GM12878 (cell line): ENCODE data around the gene TMEM132D. TPM values are rescaled to one million over a fixed set of nuclear protein-coding genes. Genes with fewer than 3 reads are reported as not detected.

Experiments used
- ATAC-seq: fragments of 200-7000 bp; cut with Tn5 transposase; 3 replicates; pipeline ENCODE4 v1.9.1; 2020; ENCODE audit warnings: mild to moderate bottlenecking, moderate library complexity
- BruUV-seq: library from RNA; stranded (reverse); fragments of 400-500 nt; replicated peaks from 2 replicates; lab custom pipeline; 2021; lab: Mats Ljungman, UMichigan
- CTCF ChIA-PET: fragments of 300-600 bp; sonication (Branson Sonifier 250); formaldehyde crosslinking; extraction: SDS; loops from one replicate; lab custom pipeline; 2021; ENCODE audit warnings: inconsistent platforms; lab: Yijun Ruan, JAX
- POLR2A ChIA-PET: fragments of 350-600 bp; formaldehyde crosslinking; extraction: SDS; loops from one replicate; lab custom pipeline; 2021; ENCODE audit warnings: inconsistent platforms; lab: Charles Lee
- RAD21 ChIA-PET: fragments of 300-600 bp; sonication (Branson Sonifier 250); formaldehyde crosslinking; loops from one replicate; lab custom pipeline; 2023; ENCODE audit warnings: antibody characterized with exemption; ENCODE audit not compliant: unreplicated experiment; lab: Charles Lee
- SMC1A ChIA-PET: fragments of 300-600 bp; sonication (Branson Sonifier 250); formaldehyde crosslinking; loops from one replicate; lab custom pipeline; 2023; ENCODE audit not compliant: unreplicated experiment, uncharacterized antibody; lab: Charles Lee
- DNase-seq: peaks from one replicate; pipeline ENCODE4 v3.0.0-alpha.2; 2011; ENCODE audit warnings: low read depth, low spot score
- FAIRE-seq: peaks from 3 replicates; lab custom pipeline; 2011; peaks lifted over from hg19 to GRCh38; lab: Jason Lieb, UNC
- H2AFZ ChIP-seq: 2 replicates; pipeline ENCODE4 v1.6.0; 2011; ENCODE audit warnings: low read depth, low read length, control low read depth; ENCODE audit not compliant: control insufficient read depth
- H3K27ac ChIP-seq: 2 replicates; pipeline ENCODE4 v1.5.1; 2011; ENCODE audit warnings: control low read depth; ENCODE audit not compliant: control insufficient read depth, insufficient read depth
- H3K27me3 ChIP-seq, 2 experiments: replicated peaks in 1 of 2; 2 replicates each; pipeline versions ENCODE4 v1.6.0 to v1.6.1; 2011; ENCODE audit warnings: low read length in 1 of 2; ENCODE audit not compliant: control insufficient read depth in 2 of 2, insufficient read depth in 2 of 2
- H3K36me3 ChIP-seq, 2 experiments: 2 replicates each; pipeline ENCODE4 v1.5.1; 2011; ENCODE audit warnings: low read length in 1 of 2; ENCODE audit not compliant: control insufficient read depth in 2 of 2, insufficient read depth in 2 of 2
- H3K4me1 ChIP-seq: 2 replicates; pipeline ENCODE4 v1.6.1; 2011; ENCODE audit warnings: mild to moderate bottlenecking, low read length, moderate library complexity, mixed read lengths; ENCODE audit not compliant: control insufficient read depth, insufficient read depth
- H3K4me2 ChIP-seq: 2 replicates; pipeline ENCODE4 v1.6.0; 2011; ENCODE audit warnings: control low read depth; ENCODE audit not compliant: control insufficient read depth, insufficient read depth
- H3K4me3 ChIP-seq: fragments of 200-600 bp; sonication (generic); 2 replicates; pipeline ENCODE4 v1.5.1; 2016
- H3K79me2 ChIP-seq: 2 replicates; pipeline ENCODE4 v1.6.0; 2011; ENCODE audit warnings: low read length; ENCODE audit not compliant: control insufficient read depth, insufficient read depth
- H3K9ac ChIP-seq: 2 replicates; pipeline ENCODE4 v1.8.0; 2011; ENCODE audit warnings: low read length, control low read depth, mixed read lengths; ENCODE audit not compliant: control insufficient read depth, insufficient read depth
- H3K9me3 ChIP-seq: replicated peaks from 3 replicates; pipeline ENCODE4 v1.5.1; 2011; ENCODE audit warnings: mild to moderate bottlenecking, low read length; ENCODE audit not compliant: control insufficient read depth, insufficient read depth
- H4K20me1 ChIP-seq: 2 replicates; pipeline ENCODE4 v1.6.0; 2011; ENCODE audit not compliant: control insufficient read depth, insufficient read depth
- BCL3 ChIP-seq: IDR thresholded peaks from 2 replicates; pipeline ENCODE4 v1.6.1; 2011; ENCODE audit warnings: borderline replicate concordance, low read depth, mild to moderate bottlenecking, moderate library complexity, low read length; ENCODE audit not compliant: insufficient read depth, poor library complexity, severe bottlenecking
- ETV6 ChIP-seq, 2 experiments: fragments of 450-650 bp in 1 of 2; IDR thresholded peaks in 1 of 2; conservative IDR thresholded peaks in 1 of 2; 2 replicates each; pipeline ENCODE4 v1.6.1; 2014; ENCODE audit warnings: antibody characterized with exemption in 1 of 2, borderline replicate concordance in 1 of 2, low read depth in 1 of 2, mild to moderate bottlenecking in 1 of 2, moderate library complexity in 1 of 2
- JUND ChIP-seq: IDR thresholded peaks from 2 replicates; pipeline ENCODE4 v1.6.1; 2012; ENCODE audit warnings: low read depth, mild to moderate bottlenecking, low read length, improper control_type of control experiment, moderate library complexity
- KLF5 ChIP-seq: fragments of 450-650 bp; IDR thresholded peaks from 2 replicates; pipeline ENCODE4 v1.6.1; 2014; ENCODE audit warnings: mild to moderate bottlenecking; ENCODE audit not compliant: partially characterized antibody
- MTA2 ChIP-seq: fragments of 450-650 bp; IDR thresholded peaks from 2 replicates; pipeline ENCODE4 v1.6.1; 2016; ENCODE audit warnings: low read depth, mild to moderate bottlenecking, moderate library complexity
- PML ChIP-seq: IDR thresholded peaks from 2 replicates; pipeline ENCODE4 v1.6.1; 2012; ENCODE audit warnings: low read length, inconsistent platforms
- RFX5 ChIP-seq: IDR thresholded peaks from 2 replicates; pipeline ENCODE4 v1.6.1; 2011; ENCODE audit warnings: low read depth, low read length, improper control_type of control experiment
- SIX5 ChIP-seq: IDR thresholded peaks from 2 replicates; pipeline ENCODE4 v1.6.1; 2011; ENCODE audit warnings: mild to moderate bottlenecking, low read depth, low read length, moderate library complexity; ENCODE audit not compliant: severe bottlenecking
- TBL1XR1 ChIP-seq: IDR thresholded peaks from 2 replicates; pipeline ENCODE4 v1.6.1; 2012; ENCODE audit warnings: low read depth, low read length, improper control_type of control experiment
- TCF3 ChIP-seq: IDR thresholded peaks from 2 replicates; pipeline ENCODE4 v1.6.1; 2012; ENCODE audit warnings: low read depth, mild to moderate bottlenecking, low read length, borderline replicate concordance; ENCODE audit not compliant: insufficient read depth
- WGBS: methylation state at CpG from one replicate; pipeline ENCODE4 v1.1.6; 2016; ENCODE audit warnings: low lambda C conversion rate; ENCODE audit not compliant: insufficient replicate concordance, insufficient coverage; ENCODE audit errors: missing lambda C conversion rate; 5-methylcytosine and 5-hydroxymethylcytosine counted together
- in situ Hi-C: fragments of 300-500 bp; cut with MboI; formaldehyde crosslinking; loops from 9 replicates; pipeline ENCODE4 v1.14.3; 2018; ENCODE audit warnings: mixed read lengths
- intact Hi-C: fragments of 100-400 bp; cut with micrococcal nuclease; formaldehyde crosslinking; loops from one replicate; pipeline ENCODE4 v1.14.2; 2022; ENCODE audit not compliant: unreplicated experiment
- polyA plus RNA-seq, 11 experiments: library from polyadenylated mRNA; depleted of rRNA in 4 of 11; unstranded in 6 of 11; stranded (reverse) in 5 of 11; fragments of >200 nt; fragmentation: Nextera tagmentation in 4 of 11; fragmentation: Illumina TruSeq in 1 of 11; extraction: Ambion mirVana in 4 of 11; extraction: Trizol in 1 of 11; gene quantifications; 1 replicate in 1 of 11; 2 replicates in 10 of 11; pipeline versions ENCODE4 v1.2.1 to v1.2.3, GENCODE V29; 2011 to 2016; ENCODE audit warnings: inconsistent platforms in 2 of 11, missing spikeins in 2 of 11, low read depth in 1 of 11
- total RNA-seq, 4 experiments: library from RNA; depleted of rRNA in 3 of 4; stranded (reverse); fragments of >200 nt in 3 of 4; fragmentation: Illumina TruSeq in 1 of 4; extraction: Trizol in 1 of 4; gene quantifications; 2 replicates each; pipeline versions ENCODE4 v1.2.1 to v1.2.3, GENCODE V29; 2013 to 2021

Gene TMEM132D
- total and polyA plus RNA-seq, 10 of the 15 experiments (the other 5 are each of a cell fraction or from before 2014, with no cell fraction given), result under 0.01 to 0.12 (median 0.02) TPM; not detected in 3

GRCh38 chr12:129819391-129819790 lies 84.4 kb downstream of the TMEM132D start (continued):
- TF ChIP-seq PML (no peak), MTA2 (no peak), JUND (no peak), TBL1XR1 (no peak), BCL3 (no peak), KLF5 (no peak), SIX5 (no peak), RFX5 (no peak), ETV6 (conservative IDR thresholded peaks at IDR 0.05 in 1 of 2, IDR thresholded peaks at IDR 0.05 in 1 of 2; ENCODE audit: borderline replicate concordance in 1 of 2, low read depth in 1 of 2) (no peak)

GRCh38 chr12:129815846-129816245 lies 88.0 kb downstream of the TMEM132D start:
- H3K9ac ChIP-seq, result no peak overlapping the region
- no peak overlapping the region for H3K4me2 ChIP-seq
- RAD21 ChIA-PET, result no interaction called here
- SMC1A ChIA-PET, result no interaction called here
- H4K20me1 ChIP-seq, result no peaks in the 10 kb centered on the region
- no TSS peak for BruUV-seq
- no peaks in the 10 kb centered on the region for H3K36me3 ChIP-seq
- POLR2A ChIA-PET, result no interaction called here
- no peaks in the 10 kb centered on the region; a peak in 1 of 4 replicates for H3K27me3 ChIP-seq
- TF ChIP-seq TCF3, result no peak
- no peak for ATAC-seq
- H3K4me1 ChIP-seq, result no peaks in the 10 kb centered on the region
- WGBS, result 14% methylated on average over 8 of the region's 8 CpGs
- H3K9me3 ChIP-seq, result no peaks in the 10 kb centered on the region
- intact Hi-C loops (no loop called here), in situ Hi-C loops (no loop called here)
- no peak for DNase-seq
- CTCF ChIA-PET, result no interaction called here
- no peak overlapping the region for H3K4me3 ChIP-seq
- no peak overlapping the region for H3K27ac ChIP-seq
- no peak overlapping the region for H2AFZ ChIP-seq
- FAIRE-seq, result no peak
- H3K79me2 ChIP-seq, result no peaks in the 10 kb centered on the region
